GM23248 (cell line): ENCODE results near the gene RENBP. TPM values are rescaled to one million over a fixed set of nuclear protein-coding genes. Genes with fewer than 3 reads are reported as not detected.
A peak's percentile ranks its signal among the peaks of the same experiment; 100 is the strongest.

ENCODE experiments used
- DNase-seq: peaks from one replicate; pipeline ENCODE4 v3.0.0-alpha.2; 2015
- H2AFZ ChIP-seq: fragments of 200-600 bp; sonication (generic); 2 replicates; pipeline ENCODE4 v1.6.1; 2016; ENCODE audit warnings: antibody characterized with exemption
- H3F3A ChIP-seq: fragments of 200-600 bp; sonication (generic); 2 replicates; pipeline ENCODE4 v1.6.1; 2016; ENCODE audit warnings: mild to moderate bottlenecking, antibody characterized with exemption, mixed run types; ENCODE audit not compliant: insufficient read depth
- H3K27ac ChIP-seq: fragments of 200-600 bp; sonication (generic); 2 replicates; pipeline ENCODE4 v1.5.1; 2016; ENCODE audit warnings: mild to moderate bottlenecking
- H3K27me3 ChIP-seq: fragments of 200-600 bp; sonication (generic); replicated peaks from 2 replicates; pipeline ENCODE4 v1.6.1; 2016; ENCODE audit warnings: mild to moderate bottlenecking; ENCODE audit not compliant: insufficient read depth
- H3K36me3 ChIP-seq: fragments of 200-600 bp; sonication (generic); 2 replicates; pipeline ENCODE4 v1.6.1; 2016; ENCODE audit warnings: low read depth, mild to moderate bottlenecking
- H3K4me1 ChIP-seq: fragments of 200-600 bp; sonication (generic); 2 replicates; pipeline ENCODE4 v1.6.1; 2016; ENCODE audit warnings: mild to moderate bottlenecking; ENCODE audit not compliant: insufficient read depth
- H3K4me2 ChIP-seq: fragments of 200-600 bp; sonication (generic); one replicate; pipeline ENCODE4 v1.6.1; 2016; ENCODE audit warnings: mild to moderate bottlenecking; ENCODE audit not compliant: unreplicated experiment
- H3K4me3 ChIP-seq: fragments of 200-600 bp; sonication (generic); 2 replicates; pipeline ENCODE4 v1.5.1; 2016; ENCODE audit warnings: mild to moderate bottlenecking
- H3K79me2 ChIP-seq: fragments of 200-600 bp; sonication (generic); 2 replicates; pipeline ENCODE4 v1.6.1; 2016; ENCODE audit warnings: mild to moderate bottlenecking; ENCODE audit not compliant: insufficient read depth
- H3K9ac ChIP-seq: fragments of 200-600 bp; sonication (generic); 2 replicates; pipeline ENCODE4 v1.6.1; 2016; ENCODE audit warnings: mild to moderate bottlenecking
- H3K9me2 ChIP-seq: fragments of 200-600 bp; sonication (generic); 2 replicates; pipeline ENCODE4 v1.6.1; 2016; ENCODE audit warnings: mixed run types, mild to moderate bottlenecking, moderate library complexity; ENCODE audit not compliant: insufficient read depth
- H3K9me3 ChIP-seq: fragments of 200-600 bp; sonication (generic); one replicate; pipeline ENCODE4 v1.6.1; 2017; ENCODE audit warnings: low read depth
- H4K20me1 ChIP-seq: fragments of 200-600 bp; sonication (generic); 2 replicates; pipeline ENCODE4 v1.6.0; 2016; ENCODE audit not compliant: insufficient read depth
- EZH2 ChIP-seq: fragments of 200-600 bp; sonication (generic); IDR thresholded peaks from 2 replicates; pipeline ENCODE4 v1.6.1; 2018; ENCODE audit warnings: antibody characterized with exemption, mild to moderate bottlenecking; ENCODE audit not compliant: insufficient read depth, poor library complexity, severe bottlenecking
- EZH2phosphoT487 ChIP-seq: fragments of 200-600 bp; sonication (generic); IDR thresholded peaks from 2 replicates; pipeline ENCODE4 v1.6.1; 2018; ENCODE audit warnings: antibody characterized with exemption, moderate library complexity, mild to moderate bottlenecking, low read depth; ENCODE audit not compliant: insufficient read depth
- WGBS, 2 experiments: methylation state at CpG; one replicate each; pipeline ENCODE4 v1.1.6; 2015 to 2017; ENCODE audit warnings: low lambda C conversion rate in 2 of 2, low coverage in 1 of 2; ENCODE audit errors: missing lambda C conversion rate in 2 of 2; 5-methylcytosine and 5-hydroxymethylcytosine counted together
- in situ Hi-C: fragments of 300-500 bp; cut with MboI; formaldehyde crosslinking; loops from 2 replicates; pipeline ENCODE4 v1.15.0; 2020
- polyA plus RNA-seq: library from polyadenylated mRNA; unstranded; fragments of >200 nt; fragmentation: Nextera tagmentation; extraction: Ambion mirVana; gene quantifications from 2 replicates; pipeline ENCODE4 v1.2.1, GENCODE V29; 2016
- total RNA-seq: library from RNA; depleted of rRNA; stranded (reverse); fragments of >200 nt; shearing (Covaris generic); gene quantifications from 2 replicates; pipeline ENCODE4 v1.2.3, GENCODE V29; 2014

RENBP gene
- total and polyA plus RNA-seq, 2 experiments from 2014 or later = 0.11 TPM; not detected in 1

DNA sequence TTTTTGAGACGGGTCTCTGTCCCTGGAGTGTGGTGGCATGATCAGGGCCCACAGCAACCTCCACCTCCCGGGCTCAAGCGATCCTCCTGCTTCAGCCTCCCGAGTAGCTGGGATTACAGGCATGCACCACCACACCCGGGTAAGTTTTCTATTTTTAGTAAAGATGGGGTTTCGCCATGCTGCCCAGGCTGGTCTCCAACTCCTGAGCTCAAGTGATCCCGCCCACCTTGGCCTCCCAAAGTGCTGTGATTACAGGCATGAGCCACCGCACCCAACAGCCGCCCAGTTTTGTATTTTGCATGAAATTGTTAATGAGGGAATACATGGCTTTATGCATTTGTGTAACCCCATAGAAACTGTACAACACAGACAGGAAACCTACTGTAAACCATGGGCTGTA, 15.6 kb downstream of the RENBP start:
- Histone ChIP-seq H3K79me2 (peaks cover 32% of the 10 kb centered on the region), H3K9ac (no peak overlapping the region), H2AFZ (no peak overlapping the region), H3K4me1 (no peaks in the 10 kb centered on the region), H3K4me2 (peak overlapping the region; percentile 53), H3F3A (0 out of 2 replicates have a peak, but pooled peaks cover 6% of the 10 kb centered on the region), H3K27me3 (no peaks in the 10 kb centered on the region), H4K20me1 (no peaks in the 10 kb centered on the region), H3K9me3 (no peaks in the 10 kb centered on the region), H3K4me3 (no peak overlapping the region), H3K27ac (0 out of 2 replicates have a peak overlapping the region, but pooled peaks have one; percentile 12), H3K36me3 (no peaks in the 10 kb centered on the region), H3K9me2 (no peaks in the 10 kb centered on the region)
- WGBS, 2 experiments = 53 to 55% methylated on average over 5 to 9 of the region's 9 CpGs
- TF ChIP-seq EZH2 (no peak), EZH2phosphoT487 (no peak)
- in situ Hi-C loops = no loop called here
- no peak for DNase-seq

DNA sequence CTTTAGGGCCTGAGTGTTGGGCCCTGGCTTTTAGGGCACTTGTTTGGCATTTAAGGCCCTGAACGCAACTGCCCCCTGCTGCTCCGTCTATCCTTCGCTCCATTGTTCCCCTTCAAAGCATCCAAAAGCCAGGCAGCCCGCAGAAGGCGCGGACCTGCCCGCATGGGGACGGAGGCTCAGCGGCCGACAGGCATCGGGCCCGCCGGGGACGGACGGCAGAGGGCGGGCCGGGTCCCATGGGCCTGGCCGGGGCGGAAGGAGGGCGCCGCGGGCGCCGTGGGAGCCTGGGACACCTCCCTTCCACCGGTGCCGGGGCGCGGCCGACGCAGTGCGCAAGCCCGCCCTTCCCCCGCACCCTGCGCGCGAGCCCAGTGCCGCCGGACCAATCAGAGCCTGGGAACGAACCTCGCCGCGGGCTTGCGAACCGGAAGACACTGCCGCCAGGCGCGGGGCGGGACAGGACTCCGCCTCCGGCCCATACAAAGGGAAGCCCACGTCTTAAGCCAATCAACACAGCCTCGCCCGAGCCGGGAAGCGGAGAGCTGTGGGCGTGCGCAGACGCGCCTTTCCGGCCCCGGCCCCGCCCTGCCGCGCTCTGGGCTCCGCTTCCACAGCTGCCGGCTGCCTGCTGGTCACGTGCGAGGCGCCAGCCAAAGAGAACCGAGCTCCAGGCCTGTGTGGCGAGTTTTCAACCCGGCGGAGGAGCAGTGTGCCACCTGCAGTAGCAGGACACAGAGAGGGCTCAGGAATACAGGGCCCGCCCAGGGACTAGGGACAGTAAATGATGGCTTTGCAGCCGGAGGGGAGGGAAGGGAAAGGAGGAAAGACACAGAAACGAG, 16.3 kb downstream of the RENBP start:
- Histone ChIP-seq H3K4me3 (peak overlapping the region; percentile 76), H3K4me1 (no peaks in the 10 kb centered on the region), H3F3A (0 out of 2 replicates have a peak, but pooled peaks cover 6% of the 10 kb centered on the region), H3K4me2 (peak overlapping the region; percentile 91), H3K9me3 (no peaks in the 10 kb centered on the region), H3K79me2 (peaks cover 25% of the 10 kb centered on the region), H3K36me3 (no peaks in the 10 kb centered on the region), H3K27ac (peak overlapping the region; percentile 96), H3K27me3 (no peaks in the 10 kb centered on the region), H4K20me1 (no peaks in the 10 kb centered on the region), H3K9ac (peak overlapping the region; percentile 98), H2AFZ (no peak overlapping the region), H3K9me2 (no peaks in the 10 kb centered on the region)
- TF ChIP-seq EZH2 = no peak
- TF ChIP-seq EZH2phosphoT487 = no peak
- in situ Hi-C loops = no loop called here
- peak; percentile 97 for DNase-seq
- WGBS, 2 experiments = 0 to 2% methylated on average over 19 to 26 of the region's 76 CpGs

- H3K27me3 ChIP-seq = no peaks in the 10 kb centered on the region
- H3K9me2 ChIP-seq = no peaks in the 10 kb centered on the region
- WGBS, 2 experiments = 4 to 8% methylated on average over 4 to 8 of the region's 8 CpGs
- TF ChIP-seq EZH2phosphoT487 (no peak), EZH2 (no peak)
- H3K36me3 ChIP-seq = no peaks in the 10 kb centered on the region
- H2AFZ ChIP-seq = no peak overlapping the region
- peak overlapping the region; percentile 91 for H3K4me2 ChIP-seq
- H3K9me3 ChIP-seq = no peaks in the 10 kb centered on the region
- H3K79me2 ChIP-seq = peaks cover 20% of the 10 kb centered on the region
- 0 out of 2 replicates have a peak, but pooled peaks cover 6% of the 10 kb centered on the region for H3F3A ChIP-seq
- H4K20me1 ChIP-seq = no peaks in the 10 kb centered on the region
- H3K9ac ChIP-seq = peak overlapping the region; percentile 98
- no peaks in the 10 kb centered on the region for H3K4me1 ChIP-seq
- H3K4me3 ChIP-seq = peak overlapping the region; percentile 76
- in situ Hi-C loops = no loop called here
- peak overlapping the region; percentile 96 for H3K27ac ChIP-seq
- DNase-seq = no peak
Observed at GRCh38 chrX:153927672-153927921, 16.8 kb downstream of the RENBP start.

DNA sequence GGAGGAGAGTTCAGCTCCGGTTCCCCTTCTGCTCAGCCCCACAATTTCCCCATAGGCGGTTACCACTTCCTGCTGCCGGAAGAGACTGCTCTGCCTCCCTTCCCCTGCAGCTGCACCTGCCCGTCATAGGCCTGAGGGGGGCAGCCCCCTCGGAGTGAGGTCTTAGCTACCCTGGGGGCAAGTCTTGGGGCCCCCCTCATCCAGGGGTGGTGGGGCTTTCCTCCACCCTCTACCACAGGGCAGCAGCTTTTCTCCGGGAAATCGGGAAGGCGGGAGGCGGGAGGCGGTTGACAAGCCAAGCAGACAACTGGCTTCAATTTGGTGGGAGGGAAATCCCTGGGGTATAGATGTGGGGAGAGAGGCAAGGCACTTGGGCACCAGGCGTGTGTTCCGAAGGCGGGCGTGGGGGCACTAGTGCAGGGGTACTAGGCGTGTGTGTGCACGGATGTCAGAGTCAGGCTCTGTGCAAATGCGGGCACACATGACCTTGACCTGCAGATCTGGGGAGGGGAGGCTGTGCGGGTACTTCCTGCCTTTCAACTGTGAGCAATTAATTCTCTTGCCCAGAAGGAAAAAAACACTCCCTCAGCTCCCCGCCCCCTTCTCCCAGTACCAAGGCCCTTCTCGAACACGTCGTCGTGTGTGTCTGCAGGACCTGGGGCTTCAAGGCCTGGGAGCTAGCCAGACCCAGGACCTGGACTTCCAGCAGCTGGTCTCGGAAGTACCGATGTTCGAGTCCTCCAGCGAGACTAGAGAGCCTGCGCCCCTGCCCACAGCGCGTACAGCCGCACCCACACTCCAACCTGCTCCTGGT, 17.4 kb downstream of the RENBP start:
- Histone ChIP-seq H3K27me3 (no peaks in the 10 kb centered on the region), H3K9ac (peak overlapping the region; percentile 98), H3F3A (0 out of 2 replicates have a peak, but pooled peaks cover 6% of the 10 kb centered on the region), H3K4me2 (peak overlapping the region; percentile 91), H3K4me3 (peak overlapping the region; percentile 76), H2AFZ (no peak overlapping the region), H3K9me3 (no peaks in the 10 kb centered on the region), H4K20me1 (no peaks in the 10 kb centered on the region), H3K9me2 (no peaks in the 10 kb centered on the region), H3K27ac (peak overlapping the region; percentile 96), H3K4me1 (no peaks in the 10 kb centered on the region), H3K79me2 (peaks cover 14% of the 10 kb centered on the region; the same call in 1 of the 2 replicates), H3K36me3 (no peaks in the 10 kb centered on the region)
- WGBS, 2 experiments = 9 to 10% methylated on average over 17 to 22 of the region's 31 CpGs
- DNase-seq = peak; percentile 49
- TF ChIP-seq EZH2 = no peak
- no peak for TF ChIP-seq EZH2phosphoT487
- in situ Hi-C loops = no loop called here
